LHCN-M2 (cell line): ENCODE measurements around the gene EIF4G3. TPM values are rescaled to one million over a fixed set of nuclear protein-coding genes. Genes with fewer than 3 reads are reported as not detected.
"Not testable (repeated sequence)": the region's sequence is repeated elsewhere in the genome, so short reads cannot be mapped to it uniquely, and the experiment has no call there.

Experiments used
- DNase-seq: peaks from one replicate; pipeline ENCODE4 v3.0.0-alpha.2; 2012; ENCODE audit warnings: low read depth
- polyA plus RNA-seq: library from polyadenylated mRNA; unstranded; fragments of >200 nt; gene quantifications from one replicate; pipeline ENCODE4 v1.2.1, GENCODE V29; 2012; ENCODE audit warnings: missing spikeins
- total RNA-seq: library from RNA; depleted of rRNA; stranded (reverse); fragments of >200 nt; gene quantifications from 2 replicates; pipeline ENCODE4 v1.2.3, GENCODE V29; 2014; rRNA removed

EIF4G3 gene, protein sequence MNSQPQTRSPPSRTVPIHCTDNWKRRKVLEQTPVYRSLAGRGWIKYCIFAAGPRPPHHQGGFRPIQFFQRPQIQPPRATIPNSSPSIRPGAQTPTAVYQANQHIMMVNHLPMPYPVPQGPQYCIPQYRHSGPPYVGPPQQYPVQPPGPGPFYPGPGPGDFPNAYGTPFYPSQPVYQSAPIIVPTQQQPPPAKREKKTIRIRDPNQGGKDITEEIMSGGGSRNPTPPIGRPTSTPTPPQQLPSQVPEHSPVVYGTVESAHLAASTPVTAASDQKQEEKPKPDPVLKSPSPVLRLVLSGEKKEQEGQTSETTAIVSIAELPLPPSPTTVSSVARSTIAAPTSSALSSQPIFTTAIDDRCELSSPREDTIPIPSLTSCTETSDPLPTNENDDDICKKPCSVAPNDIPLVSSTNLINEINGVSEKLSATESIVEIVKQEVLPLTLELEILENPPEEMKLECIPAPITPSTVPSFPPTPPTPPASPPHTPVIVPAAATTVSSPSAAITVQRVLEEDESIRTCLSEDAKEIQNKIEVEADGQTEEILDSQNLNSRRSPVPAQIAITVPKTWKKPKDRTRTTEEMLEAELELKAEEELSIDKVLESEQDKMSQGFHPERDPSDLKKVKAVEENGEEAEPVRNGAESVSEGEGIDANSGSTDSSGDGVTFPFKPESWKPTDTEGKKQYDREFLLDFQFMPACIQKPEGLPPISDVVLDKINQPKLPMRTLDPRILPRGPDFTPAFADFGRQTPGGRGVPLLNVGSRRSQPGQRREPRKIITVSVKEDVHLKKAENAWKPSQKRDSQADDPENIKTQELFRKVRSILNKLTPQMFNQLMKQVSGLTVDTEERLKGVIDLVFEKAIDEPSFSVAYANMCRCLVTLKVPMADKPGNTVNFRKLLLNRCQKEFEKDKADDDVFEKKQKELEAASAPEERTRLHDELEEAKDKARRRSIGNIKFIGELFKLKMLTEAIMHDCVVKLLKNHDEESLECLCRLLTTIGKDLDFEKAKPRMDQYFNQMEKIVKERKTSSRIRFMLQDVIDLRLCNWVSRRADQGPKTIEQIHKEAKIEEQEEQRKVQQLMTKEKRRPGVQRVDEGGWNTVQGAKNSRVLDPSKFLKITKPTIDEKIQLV (N-terminal part only)
- total RNA-seq = 41.6 and 45.8 TPM in 2 replicates
- 21.6 TPM for polyA plus RNA-seq

GRCh38 chr1:21176586-21177555, at the start of gene EIF4G3:
EIF4G3 (minus strand) TSS chr1:21176897; CDS start chr1:21002742, 174,155 bp downstream.
- peak; percentile 94 for DNase-seq

DNA sequence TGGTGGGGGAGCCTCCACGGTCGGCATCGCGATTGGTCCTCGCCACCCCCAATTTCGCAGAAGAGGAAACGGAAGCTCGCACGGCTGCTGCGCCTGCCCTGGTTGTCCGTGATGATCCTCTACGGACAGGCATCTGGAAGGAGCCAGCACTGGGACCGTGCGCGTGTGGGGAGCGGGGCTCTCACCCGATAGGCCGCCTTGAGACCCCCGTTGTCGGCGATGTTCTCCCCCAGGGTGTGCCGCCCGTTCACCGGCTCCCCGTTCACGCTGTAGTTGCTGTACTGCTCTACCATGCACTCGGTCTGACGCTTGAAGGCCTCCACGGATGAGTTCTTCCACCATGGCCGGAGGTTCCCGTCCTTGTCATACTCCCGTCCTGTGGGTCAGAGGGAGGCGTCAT, 48.4 kb upstream of the EIF4G3 start:
- no peak for DNase-seq

GRCh38 chr1:21220815-21221214, 44.1 kb upstream of the EIF4G3 start:
- peak; percentile 15 for DNase-seq

GRCh38 chr1:21219674-21220073, 43.0 kb upstream of the EIF4G3 start:
- DNase-seq = no peak

DNA sequence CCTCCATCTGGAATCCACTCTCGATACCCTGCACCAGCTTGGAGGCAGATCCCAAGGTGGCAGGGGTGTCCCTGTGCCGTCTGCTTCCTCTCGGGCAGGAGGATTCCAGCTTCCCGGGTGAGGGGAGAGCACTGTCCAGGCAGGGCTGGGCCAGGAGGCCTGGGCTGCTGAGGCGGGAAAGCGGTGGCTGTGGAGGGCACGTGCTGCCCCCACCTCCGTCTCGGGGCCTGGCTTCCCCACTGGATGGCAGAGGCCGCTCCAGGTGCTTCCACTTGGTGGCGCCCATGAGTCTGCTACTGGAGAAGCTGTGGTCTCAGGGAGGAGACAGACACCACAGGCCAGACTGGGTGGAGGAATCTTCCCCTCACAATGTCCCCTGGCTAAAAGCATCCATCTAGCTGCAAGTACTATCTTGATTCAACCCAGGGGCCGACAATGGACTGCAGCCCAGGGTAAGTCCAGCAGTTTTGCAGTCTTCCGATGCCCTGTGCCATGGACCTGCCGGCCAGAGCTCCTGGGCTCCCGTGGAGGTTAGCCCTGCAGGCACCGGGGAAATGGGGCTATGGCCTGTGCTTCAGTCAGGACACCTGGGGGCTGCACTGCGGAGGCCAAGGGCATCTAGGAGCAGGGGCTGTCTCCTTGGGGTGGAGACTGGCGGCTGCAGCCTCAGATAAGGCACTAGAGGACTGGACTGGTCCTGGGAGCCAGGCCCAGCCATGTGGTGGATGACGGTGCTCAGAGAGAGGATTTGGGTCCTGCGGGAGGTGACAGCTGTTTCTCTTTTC, 41.3 kb upstream of the EIF4G3 start:
- DNase-seq = peak; percentile 21

DNA sequence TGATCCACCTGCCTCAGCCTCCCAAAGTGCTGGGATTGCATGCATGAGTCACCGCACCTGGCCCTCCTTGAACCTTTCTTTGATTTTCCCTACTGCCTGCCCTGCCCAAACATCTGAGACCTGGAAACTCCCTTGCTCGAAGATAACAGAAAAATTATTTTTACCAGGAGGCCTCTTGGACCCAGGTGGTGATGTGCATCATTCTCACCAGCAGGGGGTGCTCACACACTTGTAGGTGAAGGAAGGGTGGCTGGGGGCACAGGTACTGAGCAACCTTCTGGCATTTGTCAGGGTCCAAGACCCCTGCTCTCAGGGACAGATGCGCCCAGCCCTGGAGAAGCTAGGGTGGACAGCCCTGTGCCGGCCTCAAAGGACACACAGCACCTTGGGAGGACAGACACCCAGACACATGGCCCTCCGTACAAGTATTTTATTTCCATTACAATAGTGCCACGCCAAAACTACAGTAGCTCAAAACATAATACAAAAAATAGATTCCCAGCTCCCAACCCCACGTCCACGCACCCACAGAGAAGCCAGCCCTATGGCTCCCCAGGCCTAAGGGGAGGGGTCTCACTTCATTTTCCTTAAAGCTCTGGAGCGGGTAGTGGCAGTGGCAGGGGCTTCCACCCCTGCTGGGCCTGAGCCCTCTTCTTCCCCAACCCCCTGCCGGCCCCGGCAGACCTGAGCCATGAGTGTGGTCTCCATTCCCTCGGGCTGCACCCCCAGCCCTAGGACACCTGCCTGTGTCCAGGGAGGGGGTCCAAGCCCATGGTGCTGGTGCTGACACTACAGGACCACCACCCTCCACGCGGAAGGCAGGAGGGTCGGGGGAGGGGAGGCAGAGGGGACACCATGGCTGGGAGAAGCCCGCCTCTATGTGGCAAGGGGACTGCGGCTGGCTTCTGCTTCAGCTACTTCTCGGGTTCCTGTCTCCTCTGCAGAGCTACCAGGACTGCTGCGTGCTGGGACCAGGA, 40.4 kb upstream of the EIF4G3 start:
- peak; percentile 43 for DNase-seq

DNA sequence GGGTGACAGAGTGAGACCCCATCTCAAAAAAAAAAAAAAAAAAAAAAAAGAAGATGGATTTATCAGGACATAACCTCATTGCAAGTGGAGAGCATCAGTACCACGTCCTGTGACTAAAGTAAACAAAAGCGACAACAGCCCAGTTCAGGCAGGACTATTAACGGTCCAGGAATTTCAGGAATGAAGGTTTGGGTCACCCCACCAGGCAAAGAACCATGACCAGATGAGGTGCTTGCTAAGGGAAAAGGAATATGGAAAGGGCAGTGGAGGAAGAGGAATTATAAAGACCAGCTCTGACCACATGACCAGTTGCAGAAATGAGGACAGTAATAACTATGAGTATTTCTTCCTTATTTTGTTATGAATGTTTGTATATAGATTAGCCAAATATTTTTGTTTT, 35.4 kb upstream of the EIF4G3 start:
- DNase-seq = peak; percentile 13

DNA sequence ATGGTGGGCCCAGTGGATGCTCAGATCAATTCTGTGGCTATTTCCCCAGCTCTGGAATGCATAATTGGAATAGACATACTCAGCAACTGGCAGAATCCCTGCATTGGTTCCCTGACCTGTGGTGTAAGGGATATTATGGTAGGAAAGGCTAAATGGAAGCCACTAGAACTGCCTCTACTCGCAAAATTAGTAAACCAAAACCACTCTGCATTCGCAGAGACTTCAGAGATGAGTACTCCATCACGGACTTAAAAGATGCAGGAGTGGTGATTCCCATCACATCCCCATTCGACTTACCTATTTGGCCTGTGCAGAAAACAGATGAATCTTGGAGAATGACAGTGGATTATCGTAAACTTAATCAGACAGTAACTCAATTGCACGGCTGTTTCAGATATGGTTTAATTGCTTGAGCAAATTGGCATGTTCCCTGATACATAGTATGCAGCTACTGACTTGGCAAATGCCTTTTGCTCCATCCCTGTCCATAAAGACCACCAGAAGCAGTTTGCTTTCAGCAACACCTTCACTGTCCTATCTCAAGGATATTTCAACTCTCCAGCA, 31.5 kb upstream of the EIF4G3 start:
- not testable (repeated sequence) for DNase-seq

DNA sequence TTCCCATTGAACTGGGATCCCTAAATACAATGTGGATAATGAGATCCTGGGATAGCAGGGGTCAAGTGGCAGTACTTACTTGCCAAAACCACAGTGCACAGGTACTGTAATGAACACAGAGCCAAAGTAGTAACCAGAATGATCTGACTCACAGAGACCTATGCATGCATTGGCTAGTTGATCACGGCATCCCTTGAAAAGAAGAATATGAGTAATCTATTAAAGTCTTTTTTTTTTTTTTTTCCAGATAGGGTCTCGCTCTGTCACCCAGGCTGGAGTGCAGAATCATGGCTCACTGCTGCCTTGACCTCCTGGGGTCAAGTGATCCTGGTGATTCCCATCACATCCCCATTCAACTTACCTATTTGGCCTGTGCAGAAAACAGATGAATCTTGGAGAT, 29.4 kb upstream of the EIF4G3 start:
- no peak for DNase-seq

- DNase-seq = no peak
Measured at GRCh38 chr1:21205416-21205815, 28.7 kb upstream of the EIF4G3 start.

- no peak for DNase-seq
Measured at GRCh38 chr1:21201650-21202049, 25.0 kb upstream of the EIF4G3 start.

GRCh38 chr1:21201238-21201637, 24.5 kb upstream of the EIF4G3 start:
- DNase-seq = peak; percentile 14

- peak; percentile 24 for DNase-seq
Measured at GRCh38 chr1:21200767-21201166, 24.1 kb upstream of the EIF4G3 start.

GRCh38 chr1:21198929-21199328, 22.2 kb upstream of the EIF4G3 start:
- DNase-seq = no peak

DNA sequence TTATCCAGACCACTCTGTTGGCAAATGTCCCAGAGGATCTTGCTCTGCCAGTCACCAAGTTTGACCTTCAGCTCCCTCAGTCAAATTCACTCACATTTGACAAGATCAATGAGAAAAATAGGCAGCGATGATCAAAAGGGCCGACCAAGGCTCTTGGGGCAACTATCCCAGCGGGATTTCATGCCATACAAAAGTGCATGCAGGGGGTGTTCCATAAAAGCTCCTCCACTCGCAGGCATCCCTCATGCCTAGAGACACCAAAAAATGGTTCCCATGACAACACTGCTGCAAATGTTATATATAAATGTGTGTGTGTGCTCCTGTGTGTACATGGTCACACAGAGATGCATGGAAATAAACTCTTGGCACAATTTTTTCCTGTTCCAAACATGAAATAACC, 16.2 kb upstream of the EIF4G3 start:
- no peak for DNase-seq

GRCh38 chr1:21192284-21192683, 15.6 kb upstream of the EIF4G3 start:
- no peak for DNase-seq

- not testable (repeated sequence) for DNase-seq
Measured at GRCh38 chr1:21190771-21191170, 14.1 kb upstream of the EIF4G3 start.

GRCh38 chr1:21189906-21190500, 13.3 kb upstream of the EIF4G3 start:
- no peak for DNase-seq
